Measurements from ENCODE around the gene MMEL1. TPM values are rescaled to one million over a fixed set of nuclear protein-coding genes. Genes with fewer than 3 reads are reported as not detected.
"Not testable (repeated sequence)": the region's sequence is repeated elsewhere in the genome, so short reads cannot be mapped to it uniquely, and the experiment has no call there.

MMEL1 gene
- total RNA-seq, 3 donors from 2014 or later, result 9.2 to 12.7 TPM; not detected in 1

GRCh38 chr1:2575801-2576663 lies 56.8 kb downstream of the MMEL1 start:
- TF ChIP-seq CTCF (IDR thresholded peaks at IDR 0.05) (no peak), POLR2A (IDR thresholded peaks at IDR 0.05) (no peak), POLR2AphosphoS5 (IDR thresholded peaks at IDR 0.05) (no peak)
- no peaks in the 10 kb centered on the region for H3K36me3 ChIP-seq
- no peaks in the 10 kb centered on the region for H3K27me3 ChIP-seq
- intact Hi-C loops (cut with DNase I; ENCODE audit: low total_unique reads), result no loop called here
- DNase-seq (ENCODE audit: low spot score in 2 of 2), result no peak
- H3K27ac ChIP-seq, result peak overlapping the region; percentile 40 to 74
- H3K4me1 ChIP-seq, result no peaks in the 10 kb centered on the region
- H3K4me3 ChIP-seq, result no peak overlapping the region
- peaks cover 0 to 5% of the 10 kb centered on the region in 2 donors for H3K9me3 ChIP-seq

GRCh38 chr1:2574350-2574749 lies 58.5 kb downstream of the MMEL1 start:
- no peak for DNase-seq (ENCODE audit: low spot score in 2 of 2)
- no peaks in the 10 kb centered on the region for H3K4me1 ChIP-seq
- no peaks in the 10 kb centered on the region for H3K36me3 ChIP-seq
- H3K4me3 ChIP-seq, result no peak overlapping the region
- H3K27me3 ChIP-seq, result no peaks in the 10 kb centered on the region
- peaks cover 0 to 5% of the 10 kb centered on the region in 2 donors for H3K9me3 ChIP-seq
- intact Hi-C loops (cut with DNase I; ENCODE audit: low total_unique reads), result no loop called here
- H3K27ac ChIP-seq, result no peak overlapping the region
- no peak for TF ChIP-seq POLR2AphosphoS5 (IDR thresholded peaks at IDR 0.05)
- no peak for TF ChIP-seq POLR2A (IDR thresholded peaks at IDR 0.05)
- TF ChIP-seq CTCF (IDR thresholded peaks at IDR 0.05), result no peak

GRCh38 chr1:2573250-2573920 lies 59.4 kb downstream of the MMEL1 start:
- H3K9me3 ChIP-seq, result peaks cover 0 to 5% of the 10 kb centered on the region in 2 donors
- DNase-seq (ENCODE audit: low spot score in 2 of 2), result no peak
- no peak overlapping the region for H3K4me3 ChIP-seq
- TF ChIP-seq POLR2AphosphoS5 (IDR thresholded peaks at IDR 0.05), result no peak
- TF ChIP-seq POLR2A (IDR thresholded peaks at IDR 0.05), result no peak
- TF ChIP-seq CTCF (IDR thresholded peaks at IDR 0.05), result no peak
- H3K36me3 ChIP-seq, result no peaks in the 10 kb centered on the region
- no peak overlapping the region for H3K27ac ChIP-seq
- H3K4me1 ChIP-seq, result no peaks in the 10 kb centered on the region
- no peaks in the 10 kb centered on the region for H3K27me3 ChIP-seq
- intact Hi-C loops (cut with DNase I; ENCODE audit: low total_unique reads), result no loop called here

- H3K27ac ChIP-seq, result no peak overlapping the region
- peaks cover 0 to 4% of the 10 kb centered on the region in 2 donors for H3K27me3 ChIP-seq
- intact Hi-C loops (cut with DNase I; ENCODE audit: low total_unique reads), result no loop called here
- H3K36me3 ChIP-seq, result no peaks in the 10 kb centered on the region
- no peak for DNase-seq (ENCODE audit: low spot score in 2 of 2)
- no peaks in the 10 kb centered on the region for H3K4me1 ChIP-seq
- H3K4me3 ChIP-seq, result no peak overlapping the region
- TF ChIP-seq POLR2AphosphoS5 (IDR thresholded peaks at IDR 0.05) (no peak), CTCF (IDR thresholded peaks at IDR 0.05) (no peak), POLR2A (IDR thresholded peaks at IDR 0.05) (no peak)
- peaks cover 0 to 5% of the 10 kb centered on the region in 2 donors for H3K9me3 ChIP-seq
Measured at GRCh38 chr1:2571348-2571747, 61.5 kb downstream of the MMEL1 start.

- H3K4me3 ChIP-seq, result no peak overlapping the region
- no peaks in the 10 kb centered on the region for H3K36me3 ChIP-seq
- H3K9me3 ChIP-seq, result peaks cover 0 to 5% of the 10 kb centered on the region in 2 donors
- DNase-seq (ENCODE audit: low spot score in 2 of 2), result no peak
- no peaks in the 10 kb centered on the region for H3K4me1 ChIP-seq
- intact Hi-C loops (cut with DNase I; ENCODE audit: low total_unique reads), result no loop called here
- H3K27ac ChIP-seq, result no peak overlapping the region
- TF ChIP-seq CTCF (IDR thresholded peaks at IDR 0.05) (no peak), POLR2AphosphoS5 (IDR thresholded peaks at IDR 0.05) (no peak), POLR2A (IDR thresholded peaks at IDR 0.05) (no peak)
- H3K27me3 ChIP-seq, result peaks cover 0 to 7% of the 10 kb centered on the region in 2 donors
Measured at GRCh38 chr1:2570332-2570731, 62.5 kb downstream of the MMEL1 start.

- H3K27ac ChIP-seq; DNase-seq (ENCODE audit: low spot score in 2 of 2); H3K9me3 ChIP-seq; intact Hi-C loops (cut with DNase I; ENCODE audit: low total_unique reads); H3K27me3 ChIP-seq; H3K36me3 ChIP-seq; H3K4me3 ChIP-seq; H3K4me1 ChIP-seq: not testable (repeated sequence)
Measured at GRCh38 chr1:2569703-2570102, 63.1 kb downstream of the MMEL1 start.
